ENCODE results near the gene SETD7.

- no peak for TF ChIP-seq CTCF (IDR thresholded peaks at IDR 0.05)
- TF ChIP-seq POLR2AphosphoS5 (IDR thresholded peaks at IDR 0.05) = no peak
- no peak for TF ChIP-seq POLR2A (IDR thresholded peaks at IDR 0.05)
Measured at GRCh38 chr4:139523076-139523475, 32.9 kb downstream of the SETD7 start.

Data from prostate gland (tissue), 2 donors.